ENCODE data around the gene ZNF500.

ZNF500 gene

DNA sequence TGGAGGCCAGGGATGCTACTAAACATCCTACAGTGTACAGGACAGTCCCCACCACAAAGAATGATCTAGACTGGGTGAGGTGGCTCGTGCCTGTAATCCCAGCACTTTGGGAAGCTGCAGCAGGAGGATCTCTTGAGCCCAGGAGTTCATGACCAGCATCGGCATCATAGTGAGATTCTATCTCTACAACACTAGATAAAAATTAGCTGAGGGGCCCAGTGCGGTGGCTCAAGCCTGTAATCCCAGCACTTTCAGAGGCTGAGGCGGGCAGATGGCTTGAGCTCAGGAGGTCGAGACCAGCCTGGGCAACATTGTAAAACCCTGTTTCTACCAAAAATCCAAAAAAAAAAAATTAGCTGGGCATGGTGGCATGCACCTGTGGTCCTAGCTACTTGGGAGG lies 5.4 kb upstream of the ZNF500 start:
- DNase-seq (ENCODE audit: low spot score): no peak

DNA sequence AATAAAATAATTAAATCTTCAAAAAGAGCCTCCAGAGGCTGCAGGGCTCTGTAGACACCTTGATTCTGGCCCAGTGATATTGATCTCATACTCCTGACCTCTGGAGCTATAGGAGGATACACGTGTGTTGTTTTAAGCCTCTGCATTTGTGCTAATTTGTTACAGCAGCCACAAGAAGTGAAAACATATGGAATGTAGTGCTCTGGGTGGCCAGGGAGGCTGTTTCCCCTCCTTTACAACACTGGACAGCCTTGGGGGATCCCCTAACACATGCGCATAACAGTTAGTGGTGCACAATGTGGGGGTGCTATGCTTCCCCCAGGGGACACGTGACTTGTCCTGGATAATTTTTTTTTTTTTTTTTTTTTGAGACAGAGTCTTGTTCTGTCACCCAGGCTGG lies 4.7 kb upstream of the ZNF500 start:
- DNase-seq (ENCODE audit: low spot score): no peak

DNA sequence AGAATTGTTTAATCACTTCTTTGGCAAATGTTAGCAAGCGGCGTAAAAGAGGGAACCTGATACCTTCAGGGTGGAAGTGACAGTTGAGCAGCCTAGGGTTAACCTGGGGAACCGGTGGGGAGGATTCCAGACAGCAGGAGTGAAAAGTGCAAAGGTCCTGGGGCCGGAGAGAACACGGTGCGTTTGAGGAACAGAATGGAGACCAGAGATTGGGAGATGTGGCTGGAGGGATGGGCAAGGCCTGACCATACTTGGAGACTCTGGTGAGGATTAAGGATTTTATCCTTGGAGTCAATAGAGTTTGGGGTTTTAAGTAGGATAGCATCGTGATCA lies 2.3 kb upstream of the ZNF500 start:
- no peak for DNase-seq (ENCODE audit: low spot score)

DNA sequence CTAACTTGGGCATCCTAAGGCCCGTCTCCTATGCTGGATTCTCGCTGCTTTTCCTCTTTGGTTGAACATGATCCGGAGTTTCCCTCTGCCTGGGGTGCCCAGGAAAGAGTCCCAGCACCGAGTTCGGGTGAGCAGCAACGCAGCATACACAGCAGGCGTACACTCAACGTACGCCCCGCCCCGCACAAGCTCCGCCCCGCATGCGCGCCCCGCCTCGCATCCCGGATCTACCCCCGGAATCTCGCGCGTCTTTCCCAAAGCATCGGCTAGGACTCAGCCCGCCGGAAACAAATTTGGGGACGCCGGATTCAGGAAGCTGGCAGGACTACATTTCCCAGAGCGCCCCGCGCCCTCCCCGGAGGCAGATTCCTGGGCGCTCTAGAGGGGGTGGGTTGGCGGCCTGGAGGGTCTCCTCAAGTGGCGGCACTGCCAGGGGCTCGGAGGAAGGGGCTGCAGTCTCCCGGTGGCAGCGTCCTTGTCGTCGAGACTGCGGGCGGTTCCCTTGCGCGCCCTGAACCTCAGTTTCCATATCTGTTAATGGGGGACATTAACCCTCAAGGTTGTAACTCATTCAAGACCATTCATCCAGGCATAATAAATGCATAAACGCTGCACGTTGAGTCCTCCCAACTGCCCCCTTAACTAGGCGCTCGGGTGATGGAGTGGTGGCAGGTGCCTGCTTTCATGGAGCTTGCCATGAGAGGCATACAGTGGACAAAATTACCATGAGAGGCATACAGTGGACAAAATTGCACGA lies 1.8 kb upstream of the ZNF500 start:
- peak; percentile 74 for DNase-seq (ENCODE audit: low spot score)

DNA sequence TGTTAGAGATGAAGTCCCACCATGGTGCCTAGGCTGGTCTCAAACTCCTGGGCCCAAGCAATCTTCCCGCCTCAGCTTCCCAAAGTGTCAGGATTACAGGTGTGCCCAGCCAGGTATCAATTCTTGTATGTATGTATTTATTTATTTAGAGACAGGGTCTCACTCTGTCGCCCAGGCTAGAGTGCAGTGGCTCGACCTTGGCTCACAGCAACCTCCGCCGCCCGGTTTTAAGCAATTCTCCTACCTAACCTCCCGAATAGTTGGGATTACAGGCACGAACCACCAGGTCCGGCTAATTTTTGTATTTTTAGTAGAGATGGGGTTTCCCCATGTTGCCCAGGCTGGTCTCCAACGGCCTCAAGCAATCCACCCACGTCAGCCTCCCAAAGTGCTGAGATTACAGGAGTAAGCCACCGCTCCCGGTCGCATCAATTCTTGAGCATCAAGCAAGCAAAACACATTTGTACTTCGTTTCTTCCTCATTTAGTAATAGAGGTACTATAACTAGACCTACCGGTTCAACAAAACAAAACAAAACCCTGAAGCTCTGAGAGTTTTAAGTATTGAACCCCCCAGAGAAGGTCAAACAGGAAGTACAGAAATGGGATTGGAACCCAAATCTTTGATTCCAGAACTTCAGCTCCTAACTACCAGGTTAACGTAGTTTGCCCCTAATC lies 1.0 kb upstream of the ZNF500 start:
- peak; percentile 15 for DNase-seq (ENCODE audit: low spot score)

DNA sequence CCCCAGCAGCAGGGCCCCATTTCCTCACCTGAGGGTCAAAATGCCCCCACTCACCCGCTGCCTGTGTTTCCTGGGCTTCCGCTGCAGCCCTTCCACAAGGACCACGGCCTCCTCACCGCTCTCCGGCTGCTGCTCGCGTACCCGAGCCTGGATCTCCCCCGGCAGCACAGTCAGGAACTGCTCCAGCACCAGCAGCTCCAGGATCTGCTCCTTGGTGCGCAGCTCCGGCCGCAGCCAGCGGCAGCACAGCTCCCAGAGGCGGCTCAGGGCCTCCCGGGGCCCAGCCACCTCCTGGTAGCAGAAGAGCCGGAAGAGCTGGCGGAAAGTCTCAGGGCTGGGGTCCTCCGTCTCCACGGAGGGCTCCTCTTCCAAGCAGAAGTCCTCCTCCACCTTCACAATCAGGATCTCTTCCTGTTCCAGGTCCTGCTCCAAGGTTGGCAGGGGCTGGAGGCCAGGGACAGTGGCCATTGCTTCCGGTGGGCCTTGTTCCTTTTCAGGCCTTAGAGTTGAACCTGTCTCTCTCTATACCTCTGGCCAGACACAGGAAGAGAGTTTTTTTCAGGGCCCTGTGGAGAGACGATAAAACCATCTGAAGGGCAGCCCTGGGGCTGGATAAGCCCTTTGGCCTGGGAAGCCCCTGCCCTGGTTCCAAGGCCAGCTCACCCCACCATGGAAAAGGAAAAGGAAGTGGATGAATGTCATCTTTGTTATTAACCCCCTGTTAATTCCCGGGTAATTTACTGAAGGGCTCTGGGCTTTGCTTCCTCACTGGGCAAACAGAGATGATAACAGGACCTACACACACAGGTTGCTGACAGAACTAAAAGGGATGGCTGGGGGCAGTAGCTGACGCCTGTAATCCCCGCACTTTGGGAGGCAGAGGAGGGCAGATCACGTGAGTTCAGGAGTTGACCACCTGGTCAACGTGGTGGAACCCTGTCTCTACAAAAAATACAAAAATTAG lies 1.2 kb downstream of the ZNF500 start:
- DNase-seq (ENCODE audit: low spot score): no peak

DNA sequence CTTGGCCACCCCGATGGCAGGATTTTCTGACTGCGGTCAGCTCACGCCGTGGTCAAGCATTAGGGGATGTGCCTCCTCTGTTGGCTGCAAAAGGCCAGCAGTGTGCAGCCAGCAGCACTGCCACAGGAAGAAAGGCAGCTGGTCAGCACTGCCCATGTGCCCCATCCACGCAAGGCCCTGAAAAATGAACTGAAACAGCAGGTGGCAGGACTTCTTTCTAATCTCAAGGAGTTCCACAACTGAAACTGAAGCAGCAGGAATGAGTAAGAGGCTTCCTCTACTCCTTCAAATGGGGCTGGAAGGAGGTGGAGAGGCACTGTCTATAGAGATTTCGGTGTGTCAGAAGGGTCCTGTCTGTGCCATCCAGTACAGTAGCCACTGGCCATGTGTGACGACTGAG lies 3.2 kb downstream of the ZNF500 start:
- no peak for DNase-seq (ENCODE audit: low spot score)

DNA sequence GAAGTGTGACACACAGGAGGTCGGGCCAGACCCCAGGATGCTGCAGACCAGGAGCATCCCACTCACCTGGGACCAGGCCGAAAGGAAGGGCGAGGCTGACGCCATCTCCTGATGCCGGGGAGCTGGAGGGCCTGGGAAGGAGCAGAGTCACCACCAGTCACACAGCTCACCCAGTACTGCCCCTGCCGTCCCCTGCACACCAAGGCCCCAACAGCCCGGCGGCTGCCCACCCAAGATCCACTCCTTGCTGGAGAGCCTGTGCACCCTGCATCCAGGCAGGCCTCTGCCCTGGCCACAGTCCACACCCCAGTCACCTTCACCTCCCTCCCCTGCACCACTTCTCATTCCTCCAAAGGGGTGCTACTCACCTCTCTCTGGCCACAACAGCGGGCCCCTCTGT lies 4.8 kb downstream of the ZNF500 start:
- DNase-seq (ENCODE audit: low spot score): no peak

DNA sequence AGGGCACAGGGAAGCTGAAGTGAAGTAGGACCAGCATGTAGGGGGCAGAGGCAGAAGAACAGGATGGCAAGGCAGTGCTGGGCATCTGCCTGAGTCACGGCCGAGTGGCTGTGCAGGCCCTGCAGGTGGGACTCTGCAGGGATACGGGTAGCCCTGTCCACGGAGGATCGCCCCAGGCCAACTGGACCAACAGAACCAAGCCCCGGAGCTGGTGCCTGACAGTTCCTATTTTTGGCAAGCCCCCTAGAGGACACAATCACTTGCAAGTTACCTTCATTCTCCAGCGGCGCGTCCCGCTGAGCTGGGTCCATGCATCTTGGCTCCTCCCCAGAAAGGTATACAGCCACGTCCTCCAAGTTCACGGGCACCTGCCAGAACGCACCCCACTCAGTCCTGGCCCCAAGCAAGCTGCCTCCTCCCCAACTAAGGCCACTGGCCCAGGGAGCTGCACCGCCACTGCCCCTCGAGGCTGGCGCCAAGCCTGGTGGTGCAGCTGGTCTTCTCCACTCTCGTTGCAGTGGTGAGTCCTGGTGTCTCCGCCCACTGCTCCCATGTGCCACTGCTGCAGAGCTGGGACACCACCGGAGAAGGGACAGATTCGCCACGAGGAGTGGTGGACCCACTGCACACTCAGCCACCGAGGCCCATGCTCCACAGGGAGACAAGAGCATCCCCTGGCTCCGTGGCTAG lies 6.6 kb downstream of the ZNF500 start:
- DNase-seq (ENCODE audit: low spot score): no peak

DNA sequence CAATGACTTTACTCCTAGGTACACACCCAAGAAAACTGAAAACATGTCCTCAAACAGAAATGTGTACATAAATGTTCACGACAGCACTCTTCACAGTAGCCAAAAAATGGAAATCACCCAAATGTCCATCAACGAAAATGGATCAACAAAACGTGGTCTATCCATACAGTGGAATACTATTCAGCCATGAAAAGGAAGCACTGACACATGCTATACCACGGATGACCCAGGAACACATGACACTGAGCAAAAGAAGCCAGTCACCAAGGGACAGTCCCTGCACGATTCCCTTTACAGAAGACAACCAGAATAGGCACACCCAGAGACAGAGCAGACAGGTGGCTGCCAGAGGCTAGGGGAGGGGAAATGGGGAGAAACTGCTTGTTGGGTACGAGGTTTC lies 11.3 kb downstream of the ZNF500 start:
- no peak for DNase-seq (ENCODE audit: low spot score)

DNA sequence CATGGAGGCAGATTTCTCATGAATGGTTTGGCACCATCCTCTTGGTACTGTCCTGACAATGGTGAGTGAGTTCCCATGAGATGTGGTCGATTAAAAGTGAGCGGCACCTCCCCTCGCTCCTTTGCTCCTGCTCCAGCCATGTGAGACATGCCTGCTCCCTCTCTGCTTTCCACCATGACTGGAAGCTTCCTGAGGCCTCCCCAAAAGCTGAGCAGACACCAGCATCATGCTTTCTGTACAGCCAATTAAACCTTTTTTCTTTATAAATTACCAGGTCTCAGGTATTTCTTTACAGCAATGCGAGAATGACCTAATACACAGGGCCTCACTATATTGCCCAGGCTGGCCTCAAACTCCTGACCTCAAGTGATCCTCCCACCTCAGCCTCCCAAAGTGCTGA lies 12.1 kb downstream of the ZNF500 start:
- DNase-seq (ENCODE audit: low spot score): no peak

DNA sequence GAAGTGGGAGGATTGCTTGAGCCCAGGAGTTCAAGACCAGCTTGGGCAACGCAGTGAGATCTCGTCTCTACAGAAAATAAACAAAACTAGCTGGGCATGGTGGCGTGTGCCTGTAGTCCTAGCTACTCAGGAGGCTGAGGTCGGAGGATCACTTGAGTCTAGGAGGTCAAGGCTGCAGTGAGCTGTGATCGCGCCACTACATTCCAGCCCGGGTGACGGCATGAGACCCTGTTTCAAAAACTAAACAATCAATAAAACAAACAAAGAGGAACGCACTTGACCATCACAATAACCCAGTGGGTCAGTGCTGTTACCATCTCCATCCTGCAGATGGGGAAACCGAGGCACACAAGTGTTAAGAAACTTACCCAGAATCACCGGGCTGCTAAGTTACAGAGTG lies 13.7 kb downstream of the ZNF500 start:
- no peak for DNase-seq (ENCODE audit: low spot score)

DNA sequence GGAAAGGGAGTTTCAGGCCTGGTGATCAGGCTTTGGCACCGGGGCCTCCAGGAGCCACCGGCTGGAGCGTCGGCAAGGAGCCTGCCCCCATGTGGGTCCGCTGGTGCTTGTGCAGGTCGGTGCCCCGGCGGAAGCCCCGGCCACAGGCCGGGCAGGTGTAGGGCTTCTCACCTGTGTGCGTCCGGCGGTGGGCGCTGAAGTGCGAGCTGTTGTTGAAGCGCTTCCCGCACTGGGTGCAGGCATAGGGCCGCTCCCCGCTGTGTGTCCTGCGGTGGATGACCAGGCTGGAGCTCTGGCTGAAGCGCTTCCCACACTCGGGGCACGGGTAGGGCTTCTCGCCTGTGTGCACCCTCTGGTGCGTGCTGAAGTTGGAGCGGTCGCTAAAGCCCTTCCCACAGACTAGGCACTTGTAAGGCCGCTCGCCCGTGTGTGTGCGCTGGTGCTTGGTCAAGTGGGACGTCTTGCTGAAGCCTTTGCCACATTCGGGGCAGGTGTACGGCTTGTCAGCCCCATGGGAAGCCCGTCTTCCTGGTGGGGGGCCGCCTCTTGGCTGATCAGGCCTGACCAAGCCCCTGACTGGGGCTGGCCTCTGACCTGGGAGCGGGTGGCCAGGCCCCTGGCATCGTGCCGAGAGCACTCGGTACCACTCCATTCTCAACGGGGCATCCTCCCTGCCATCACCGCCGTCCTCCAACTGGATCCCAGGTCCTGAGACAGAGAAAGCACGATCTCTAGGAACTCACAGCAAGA lies 14.4 kb downstream of the ZNF500 start:
- DNase-seq (ENCODE audit: low spot score): no peak

DNA sequence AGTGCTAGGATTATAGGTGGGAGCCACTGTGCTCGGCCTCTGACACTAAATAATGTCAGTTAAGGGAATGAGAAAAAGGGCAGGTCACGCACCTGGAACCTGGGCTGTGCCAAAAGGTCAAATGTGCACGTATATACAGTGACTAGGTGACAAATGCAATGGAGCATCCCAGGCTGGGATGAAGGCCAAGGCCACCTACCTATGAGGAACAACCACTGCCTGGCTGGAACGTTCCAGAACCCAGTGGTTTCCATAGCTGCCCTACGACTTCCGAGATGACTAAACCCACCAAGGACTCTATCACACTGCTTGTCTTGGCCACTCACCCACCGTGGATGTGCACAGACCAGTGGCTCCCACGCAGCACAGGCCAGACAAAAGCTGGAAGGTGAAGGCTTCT lies 16.1 kb downstream of the ZNF500 start:
- no peak for DNase-seq (ENCODE audit: low spot score)

DNA sequence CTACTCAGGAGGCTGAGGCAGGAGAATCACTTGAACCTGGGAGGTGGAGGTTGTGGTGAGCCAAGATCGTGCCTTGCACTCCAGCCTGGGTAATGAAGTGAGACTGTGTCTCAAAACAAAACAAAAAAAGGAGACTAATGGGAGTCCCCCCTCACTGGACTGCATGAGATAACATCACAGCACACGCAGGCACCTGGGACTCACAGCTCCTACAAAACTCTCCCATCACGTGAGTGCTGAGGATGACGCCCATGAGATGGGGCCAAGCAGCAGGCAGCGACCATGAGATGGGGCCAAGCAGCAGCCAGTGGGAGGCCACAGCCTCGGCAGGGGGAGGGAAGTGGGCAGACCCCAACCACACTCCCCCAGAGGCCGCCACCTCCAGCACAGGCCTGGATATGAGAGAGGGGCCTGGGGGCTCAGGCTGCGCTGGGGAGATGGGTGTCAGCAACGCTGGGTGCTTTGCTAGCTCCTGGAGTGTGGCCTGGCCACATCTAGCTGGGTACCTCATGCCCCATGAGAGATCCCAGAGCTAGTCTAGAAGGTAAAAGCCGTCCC lies 17.2 kb downstream of the ZNF500 start:
- DNase-seq (ENCODE audit: low spot score): no peak

DNA sequence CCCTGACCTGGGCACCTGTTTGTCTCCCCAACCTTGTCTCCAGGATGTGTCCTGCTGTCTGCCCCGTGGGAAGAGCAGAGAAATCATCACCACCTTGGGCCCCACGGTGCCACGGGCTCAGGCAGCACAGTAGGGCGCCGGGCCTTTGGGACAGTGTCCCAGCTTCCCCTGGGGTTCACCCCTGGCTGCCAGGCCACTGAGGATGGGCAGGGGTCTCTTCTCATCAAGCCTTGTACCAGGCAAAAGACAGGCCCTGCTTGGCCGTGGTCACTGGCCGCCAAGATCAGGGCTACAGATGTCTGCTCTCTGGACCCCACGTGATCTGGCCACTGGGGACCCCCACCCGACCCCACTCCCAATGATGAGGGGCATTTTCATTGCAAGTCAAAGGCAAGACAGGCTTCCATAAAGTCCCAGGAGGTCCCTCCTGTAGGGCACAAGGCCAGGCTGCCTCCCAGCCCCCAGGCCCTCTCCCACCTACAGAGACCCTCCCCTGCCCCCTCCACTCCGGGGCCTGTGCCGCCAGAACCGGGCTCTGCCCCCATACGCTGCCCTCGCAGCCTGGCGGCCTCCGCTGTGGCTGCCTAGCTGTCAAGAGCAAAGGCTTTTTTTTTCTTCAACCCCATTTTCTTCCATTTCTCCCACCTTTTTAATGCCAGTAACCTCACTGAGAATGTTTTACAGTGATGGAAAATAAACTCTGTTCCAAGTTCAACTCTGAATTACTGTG lies 18.1 kb downstream of the ZNF500 start:
- DNase-seq (ENCODE audit: low spot score): no peak

DNA sequence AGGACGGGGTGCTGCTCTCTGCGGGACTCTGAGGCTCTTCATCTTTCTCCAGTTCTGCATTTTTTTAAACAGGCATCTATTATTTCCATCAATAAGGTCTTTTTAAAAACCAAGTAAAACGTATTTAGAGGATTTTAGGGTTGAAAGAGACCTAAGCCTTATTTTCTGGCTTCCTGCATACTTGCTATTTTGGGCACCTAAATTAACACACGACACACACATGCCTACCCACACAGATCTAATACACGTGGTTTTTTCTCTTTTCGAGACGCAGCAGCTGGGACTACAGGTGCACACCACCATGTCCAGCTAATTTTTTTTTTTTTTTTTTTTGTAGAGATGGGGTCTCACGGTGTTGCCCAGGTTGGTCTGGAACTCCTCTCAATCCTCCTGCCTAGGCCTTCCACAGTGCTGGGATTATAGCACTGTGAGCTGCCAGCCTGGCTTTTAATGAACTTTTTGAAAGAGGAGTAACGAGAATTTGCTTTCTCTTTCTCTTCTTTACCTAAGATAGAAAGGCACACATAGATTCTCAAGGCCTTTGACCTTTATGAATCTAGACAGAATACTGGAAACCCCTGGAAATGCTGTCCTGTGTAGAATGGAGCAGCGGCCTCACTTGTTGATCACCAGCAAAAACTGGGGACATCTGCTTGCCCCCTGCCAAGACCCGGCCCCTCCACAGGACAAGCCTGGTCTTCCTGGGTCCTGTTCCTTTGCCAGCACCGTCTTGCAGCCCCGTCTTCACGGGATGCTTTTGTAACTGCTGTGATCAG lies 18.9 kb downstream of the ZNF500 start:
- no peak for DNase-seq (ENCODE audit: low spot score)

DNA sequence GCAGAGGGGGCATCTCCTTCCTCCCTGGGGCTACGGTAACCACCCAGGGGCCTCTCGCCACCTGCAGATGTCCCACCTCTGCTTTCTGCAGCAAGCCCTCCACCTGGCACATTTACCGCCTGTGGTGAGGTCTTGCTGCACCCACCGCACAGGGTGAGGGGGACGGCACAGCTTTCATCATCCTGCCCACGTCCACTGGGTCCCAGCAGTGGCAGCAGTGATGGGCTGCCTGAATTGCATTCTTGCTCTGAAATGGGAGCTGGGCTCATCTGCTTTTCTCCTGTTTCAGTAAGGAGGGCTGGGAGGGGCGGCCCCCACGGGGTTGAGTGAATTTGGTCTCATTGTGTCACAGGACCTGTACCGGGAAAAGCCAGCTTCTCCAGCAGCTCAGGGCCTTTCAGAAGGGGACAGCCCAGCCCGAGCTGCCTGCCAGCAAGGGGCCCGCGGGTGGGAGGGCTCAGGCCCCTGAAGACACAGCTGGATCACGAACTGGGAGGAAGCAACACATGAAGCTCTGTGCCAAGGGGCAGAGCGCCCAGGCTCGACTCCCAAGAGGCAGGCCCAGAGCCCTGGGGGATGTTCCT lies 19.9 kb downstream of the ZNF500 start:
- no peak for DNase-seq (ENCODE audit: low spot score)

DNA sequence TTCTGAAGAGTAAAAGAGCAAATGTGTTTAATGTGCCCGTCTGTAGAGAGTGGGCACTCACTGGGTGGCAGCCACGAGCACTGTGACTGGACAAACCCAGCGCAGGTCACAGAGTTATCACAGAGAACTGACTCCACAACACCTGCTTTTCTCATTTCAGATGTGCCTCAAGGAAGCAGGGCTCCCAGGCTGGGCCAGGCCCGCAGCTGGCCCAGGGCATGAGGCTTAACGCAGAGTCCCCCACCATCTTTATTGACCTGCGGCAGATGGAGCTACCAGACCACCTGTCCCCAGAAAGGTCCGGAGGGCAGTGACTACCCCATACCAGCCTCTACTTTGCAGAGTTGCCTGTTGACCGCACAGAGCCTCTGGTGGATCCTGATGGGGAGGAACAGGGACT lies 20.7 kb downstream of the ZNF500 start:
- DNase-seq (ENCODE audit: low spot score): no peak

DNA sequence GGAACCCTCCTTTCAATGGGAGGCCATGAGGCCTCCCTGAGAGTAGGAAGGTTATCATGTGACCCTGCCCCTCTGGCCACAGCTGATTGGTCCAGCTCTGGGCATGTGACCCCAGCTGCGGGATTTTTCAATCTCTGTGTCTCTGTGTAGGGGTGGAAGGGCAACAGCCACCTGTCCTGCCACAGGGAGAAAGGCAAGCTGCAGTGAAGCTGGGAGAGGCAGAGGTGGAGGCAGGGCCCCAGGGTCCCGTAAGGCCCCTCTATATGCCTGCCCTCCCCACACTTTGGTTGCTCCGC lies 21.7 kb downstream of the ZNF500 start:
- no peak for DNase-seq (ENCODE audit: low spot score)
